Activated CD4-positive, CD25-positive, alpha-beta regulatory T cell (primary cell): ENCODE data around the gene STK39.
"Not testable (repeated sequence)": the region's sequence is repeated elsewhere in the genome, so short reads cannot be mapped to it uniquely, and the experiment has no call there.

ENCODE experiments used
- DNase-seq, 4 experiments: peaks; one replicate each; lab custom pipeline; 2025; lab: John Stamatoyannopoulos, UW

Gene STK39

DNA sequence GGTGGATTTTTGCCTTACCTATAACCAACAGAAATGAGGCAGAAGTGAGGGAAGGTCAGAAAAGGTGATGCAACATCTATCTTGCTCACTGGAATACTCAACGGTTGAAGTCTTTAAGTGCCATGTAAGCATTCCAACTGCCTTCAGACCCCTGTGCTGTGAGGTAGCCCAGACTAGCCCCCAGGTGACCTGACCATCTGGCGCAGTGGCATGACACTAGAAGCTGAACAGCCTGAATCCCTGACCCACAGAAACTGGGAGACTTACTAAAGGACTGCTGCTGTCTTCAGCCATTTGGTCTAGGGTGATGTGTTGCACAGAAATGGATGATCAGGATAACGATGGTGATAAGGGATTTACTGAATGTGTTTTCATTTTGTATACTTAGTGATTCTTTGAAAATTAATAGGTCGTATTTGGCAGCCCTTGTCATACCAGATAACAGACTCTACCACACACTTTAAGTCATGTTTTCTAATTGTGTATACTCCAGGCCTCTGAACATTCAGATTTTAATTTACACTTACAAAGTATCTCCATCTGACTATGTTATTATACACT is 161.5 kb downstream of the STK39 start:
- DNase-seq = no peak

DNA sequence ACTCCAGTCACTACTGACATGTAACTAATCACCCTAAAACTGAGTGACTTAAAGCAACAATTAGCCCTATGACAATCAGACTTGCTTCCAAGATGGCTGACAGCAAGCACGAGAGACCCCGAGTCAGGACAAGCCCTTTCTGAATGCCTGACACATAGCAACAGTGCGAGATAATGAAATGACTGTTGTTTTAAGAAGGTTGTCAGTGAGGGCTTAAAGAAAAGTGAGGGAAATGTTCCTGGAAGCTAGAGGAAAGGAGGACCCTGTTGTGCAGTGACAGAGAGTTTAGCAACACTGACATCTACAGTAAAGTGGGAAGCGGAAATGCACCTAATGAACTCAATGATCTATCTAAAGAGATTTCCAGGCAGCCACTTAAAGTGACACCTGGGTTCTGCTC is 163.1 kb downstream of the STK39 start:
- DNase-seq = no peak

DNA sequence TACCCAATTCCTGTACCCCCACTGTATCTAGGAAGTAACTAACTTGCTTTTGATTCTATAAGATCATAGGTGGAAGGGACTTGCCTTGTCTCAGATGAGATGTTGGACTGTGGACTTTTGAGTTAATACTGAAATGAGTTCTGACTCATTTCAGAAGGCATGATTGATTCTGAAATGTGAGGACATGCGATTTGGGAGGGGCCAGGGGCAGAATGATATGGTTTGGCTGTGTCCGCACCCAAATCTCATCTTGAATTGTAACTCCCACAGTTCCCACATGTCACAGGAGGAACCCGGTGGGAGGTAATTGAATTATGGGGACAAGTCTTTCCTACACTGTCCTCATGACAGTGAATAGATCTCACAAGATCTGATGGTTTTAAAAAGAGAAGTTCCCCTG is 165.9 kb downstream of the STK39 start:
- DNase-seq = not testable (repeated sequence)

DNA sequence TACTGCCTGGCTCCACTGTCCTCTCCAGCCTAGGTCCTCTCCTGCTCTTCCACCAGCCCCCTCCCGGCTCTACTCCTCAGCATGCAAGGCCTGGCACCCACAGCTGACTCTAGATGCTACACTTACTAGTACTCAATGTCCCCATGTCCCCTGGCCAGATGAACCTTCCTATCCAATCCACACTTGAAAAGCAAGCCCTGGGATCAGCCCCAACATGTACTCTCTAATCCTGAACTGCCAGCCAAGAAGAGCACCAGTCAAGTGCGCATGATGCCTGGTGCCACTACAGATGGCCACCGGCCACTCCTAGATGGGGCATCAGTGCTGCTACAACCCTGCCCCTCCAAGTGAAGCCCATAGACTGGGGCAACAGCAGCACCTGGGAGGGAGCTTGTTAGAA is 168.2 kb downstream of the STK39 start:
- no peak for DNase-seq

DNA sequence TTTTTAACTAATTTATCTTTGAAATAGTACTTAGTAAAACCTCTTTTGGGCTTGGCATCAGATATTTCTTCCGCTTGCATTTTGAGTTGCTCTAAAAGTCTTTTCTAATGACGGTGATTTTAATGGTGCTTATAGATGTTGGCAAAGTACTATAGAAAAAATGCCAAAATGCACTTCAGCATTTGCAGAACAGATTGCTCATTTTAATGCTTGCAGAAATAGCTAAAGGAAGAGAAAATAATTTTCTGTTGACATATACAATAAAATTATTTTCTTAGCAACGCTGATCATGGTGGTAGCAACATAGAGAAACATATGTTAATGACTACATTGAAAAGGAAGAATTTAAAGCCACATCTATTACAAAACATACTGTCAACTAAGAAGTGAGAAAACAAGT is 170.7 kb downstream of the STK39 start:
- DNase-seq = no peak

DNA sequence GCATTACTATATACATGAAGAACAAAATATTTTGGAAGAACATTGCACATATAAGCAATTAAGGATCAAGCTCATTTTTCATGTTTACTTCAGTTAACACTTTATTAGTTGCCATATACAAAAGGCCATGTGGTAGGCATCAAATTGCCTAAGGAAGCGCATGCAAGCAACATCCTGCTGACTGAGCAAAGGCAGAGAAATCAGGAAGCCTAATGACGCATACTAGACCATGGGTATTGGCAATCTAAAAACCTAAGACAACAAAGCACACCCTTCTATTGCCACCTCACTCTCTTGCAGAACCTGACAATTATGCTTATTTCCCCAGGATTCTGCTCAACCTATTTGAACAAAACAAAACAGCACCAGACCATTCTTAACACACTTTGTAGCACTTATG is 171.9 kb downstream of the STK39 start:
- DNase-seq = no peak

DNA sequence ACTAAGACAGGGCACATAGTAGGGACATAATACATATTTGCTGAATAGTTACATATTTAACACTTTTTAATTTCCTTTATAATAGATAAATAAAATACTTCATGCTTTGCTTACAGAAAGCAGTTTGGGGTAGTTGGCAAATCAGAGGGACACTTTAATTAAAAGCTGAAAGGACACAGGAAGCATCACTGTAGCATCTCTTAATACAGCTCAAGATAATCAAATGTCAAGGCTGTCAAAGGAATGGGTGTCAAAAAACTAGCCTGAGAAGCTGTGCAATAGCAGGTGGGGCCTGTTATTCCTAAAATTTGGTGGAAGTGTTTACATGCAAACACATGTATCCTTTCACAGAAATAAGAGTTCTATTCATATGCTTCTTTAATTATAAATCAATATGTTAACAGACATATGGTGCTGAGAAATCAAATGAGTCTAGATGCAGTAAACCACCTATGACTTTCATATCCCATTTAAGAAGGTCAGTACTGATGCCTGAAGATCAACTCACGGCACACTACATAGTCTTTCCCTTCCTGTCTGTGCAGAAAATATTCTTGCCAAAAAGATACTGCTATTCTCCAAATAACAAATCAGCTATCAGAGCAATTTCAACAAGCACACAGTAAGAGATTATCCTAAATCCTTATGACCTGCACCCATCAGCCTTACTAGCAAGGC is 174.6 kb downstream of the STK39 start:
- DNase-seq = no peak

DNA sequence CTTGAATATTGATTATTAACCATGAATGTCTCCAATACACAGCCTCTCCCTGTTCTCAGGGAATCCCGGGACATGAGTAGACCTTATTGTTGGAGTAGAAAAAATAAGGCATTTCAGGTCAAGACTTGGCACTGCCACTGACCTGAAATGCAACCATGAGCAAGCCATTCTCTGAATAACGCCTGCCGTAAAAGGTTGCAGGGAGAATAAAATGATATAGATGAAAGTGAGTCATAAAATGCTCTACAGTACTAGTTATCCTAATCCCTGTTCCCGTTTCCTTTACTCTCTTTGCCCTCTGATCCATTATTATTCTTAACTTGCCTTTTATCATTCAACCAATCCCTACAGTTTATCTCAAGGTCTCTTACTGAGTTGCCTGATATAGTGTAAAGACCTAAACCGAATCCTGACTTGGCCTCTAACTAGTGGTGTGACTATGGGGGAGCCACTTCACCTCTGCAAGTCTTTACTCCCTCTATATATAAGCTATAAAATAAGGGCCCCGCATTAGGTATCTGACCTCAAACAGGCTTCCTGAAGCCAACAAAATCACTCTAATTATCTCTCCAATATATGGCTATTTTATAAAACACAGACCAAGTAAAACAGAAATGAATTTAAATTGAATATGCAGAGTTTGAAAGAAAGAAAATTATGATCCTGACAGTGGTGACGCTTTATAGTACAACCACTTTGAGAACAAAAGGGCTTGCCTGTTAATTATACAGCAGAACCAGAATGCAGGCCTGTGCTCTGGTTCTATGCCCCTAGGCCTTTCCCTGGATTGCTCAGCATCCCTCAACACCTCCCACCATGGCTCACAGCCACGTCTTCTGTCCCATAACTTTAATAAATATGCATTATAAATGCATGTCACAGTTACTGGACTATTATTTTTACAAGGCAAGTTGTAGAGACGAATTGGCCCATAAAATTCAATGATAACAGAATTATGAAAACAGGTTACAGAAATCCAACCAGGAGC is 183.1 kb downstream of the STK39 start:
- DNase-seq = no peak

DNA sequence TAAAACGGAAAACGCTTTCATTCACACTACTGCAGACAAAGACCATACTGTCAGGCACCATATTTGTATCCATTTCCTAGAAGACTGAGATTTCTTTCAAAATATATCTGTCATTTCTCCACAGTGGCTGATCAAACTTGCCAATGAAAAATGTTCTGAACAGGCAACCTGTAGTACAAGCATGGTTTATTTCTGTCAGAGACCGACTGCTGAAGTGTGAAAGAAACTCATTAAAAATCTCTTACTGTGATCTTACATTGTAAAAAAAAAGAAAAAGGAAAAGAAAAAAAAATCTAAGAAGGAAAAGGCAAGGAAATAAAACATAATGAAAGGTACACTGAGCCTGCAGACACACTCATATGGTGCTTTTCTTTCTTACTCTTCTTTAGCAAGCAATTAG is 184.5 kb downstream of the STK39 start:
- DNase-seq = no peak

DNA sequence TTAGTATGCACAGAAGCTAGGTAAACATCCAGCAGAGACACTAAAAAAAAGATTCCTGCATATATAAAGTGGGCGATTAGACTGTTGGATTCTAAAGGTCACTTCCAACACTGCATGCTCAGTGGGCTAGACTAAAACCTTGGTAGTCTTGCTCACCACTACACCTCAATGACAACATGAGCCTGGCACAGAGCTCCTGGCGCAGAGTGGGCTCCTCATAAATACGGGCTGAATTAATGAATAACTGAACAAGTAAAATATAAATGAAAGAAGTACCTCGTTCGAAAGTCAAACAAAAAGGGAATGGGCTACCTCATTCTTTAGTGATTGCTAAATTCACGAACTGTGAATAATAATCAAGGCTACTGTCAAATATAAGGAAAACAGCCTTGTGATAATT is 185.3 kb downstream of the STK39 start:
- DNase-seq = no peak

DNA sequence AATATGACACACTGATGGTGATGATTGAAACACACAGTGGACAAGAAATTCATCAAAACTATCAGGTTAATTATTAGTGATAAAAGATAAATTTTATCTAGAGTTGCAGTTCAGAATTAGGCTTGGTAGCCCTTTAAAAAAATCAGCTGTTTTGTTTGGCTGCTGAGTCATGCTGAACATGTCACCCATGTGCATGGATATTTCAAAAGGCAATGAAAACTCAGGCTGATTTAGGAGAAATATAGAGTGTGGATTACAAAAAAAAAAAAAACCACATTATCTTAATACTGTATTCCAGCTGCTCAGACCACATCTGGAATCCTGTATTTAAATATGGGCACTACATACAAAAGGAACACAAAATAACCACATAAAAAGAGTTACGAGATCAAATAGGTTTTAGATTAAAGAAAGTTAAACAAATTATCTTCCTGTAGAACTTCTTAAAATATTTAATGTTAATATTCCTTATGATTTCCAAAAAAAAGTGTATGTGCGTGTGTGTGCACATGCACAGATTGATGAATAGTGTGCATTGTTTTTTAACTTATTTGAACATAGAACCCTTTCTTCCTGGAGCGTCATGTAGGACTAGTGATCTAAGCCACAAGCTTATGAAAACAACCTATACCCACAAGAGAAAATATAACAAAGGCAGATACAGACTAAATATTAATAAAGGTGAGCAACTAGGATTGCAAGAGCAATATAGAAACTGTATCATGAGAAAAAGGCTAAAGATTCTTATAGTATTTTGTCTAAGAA is 186.2 kb downstream of the STK39 start:
- no peak for DNase-seq

DNA sequence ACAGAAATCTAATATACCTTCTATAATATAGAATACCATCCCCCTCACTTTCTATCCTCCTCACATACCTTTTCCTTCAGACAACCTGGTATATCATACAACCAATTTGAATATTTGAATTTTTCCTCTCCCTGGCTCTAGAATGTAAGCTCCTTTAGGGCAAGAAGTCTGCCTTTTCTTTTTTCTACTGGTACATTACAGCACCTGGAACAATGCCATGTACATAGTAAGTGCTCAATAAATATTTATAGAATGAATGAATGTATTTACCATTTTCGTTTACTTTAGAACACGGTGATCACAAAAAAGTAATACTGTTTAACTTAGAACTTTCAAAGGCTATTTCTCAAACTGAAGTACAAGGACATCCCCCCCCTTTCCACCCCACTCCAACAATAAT is 187.6 kb downstream of the STK39 start:
- no peak for DNase-seq

DNA sequence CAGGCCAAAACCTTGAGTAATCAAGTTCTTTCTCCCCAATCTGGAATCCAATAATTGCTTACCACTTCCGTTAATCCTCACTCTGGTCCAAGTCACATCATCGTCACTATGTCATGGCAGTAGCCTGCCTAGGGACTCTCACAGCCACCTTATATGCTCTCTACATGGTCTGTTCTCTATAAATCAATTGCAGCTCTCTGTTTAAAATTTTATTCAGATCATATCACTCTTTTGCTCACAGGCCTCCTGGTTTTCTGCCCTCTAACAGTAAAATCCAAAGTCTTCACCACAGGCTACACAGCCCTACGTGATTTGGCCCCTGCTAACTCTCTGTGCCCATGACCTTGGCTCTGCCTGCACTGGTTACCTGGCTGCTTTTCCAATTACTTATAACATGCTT is 188.7 kb downstream of the STK39 start:
- no peak for DNase-seq

DNA sequence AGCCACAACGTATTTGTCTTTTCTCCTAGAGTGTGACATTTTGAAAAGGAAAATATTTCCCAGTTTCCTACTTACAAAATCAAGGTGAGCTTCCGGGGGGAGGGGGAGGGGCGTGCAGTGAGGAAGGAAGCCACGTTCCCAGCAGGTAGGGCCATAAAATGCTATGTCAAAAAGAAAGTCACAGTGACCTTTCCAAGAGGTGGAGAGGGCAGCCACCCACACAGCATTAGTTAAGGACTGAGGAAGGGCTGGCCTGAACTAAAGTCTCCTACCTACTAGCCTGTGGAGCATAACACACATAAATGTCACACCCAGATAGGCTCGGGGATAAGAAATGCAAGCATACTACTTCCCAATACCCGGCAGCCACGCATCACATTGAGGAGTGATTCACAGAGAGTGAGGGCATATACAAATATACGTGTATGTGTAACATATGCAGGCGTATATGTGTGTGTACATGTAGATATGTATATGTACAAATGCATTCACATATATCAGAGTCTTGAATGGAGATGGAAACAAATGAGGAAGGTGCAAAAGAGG is 191.1 kb downstream of the STK39 start:
- no peak for DNase-seq

DNA sequence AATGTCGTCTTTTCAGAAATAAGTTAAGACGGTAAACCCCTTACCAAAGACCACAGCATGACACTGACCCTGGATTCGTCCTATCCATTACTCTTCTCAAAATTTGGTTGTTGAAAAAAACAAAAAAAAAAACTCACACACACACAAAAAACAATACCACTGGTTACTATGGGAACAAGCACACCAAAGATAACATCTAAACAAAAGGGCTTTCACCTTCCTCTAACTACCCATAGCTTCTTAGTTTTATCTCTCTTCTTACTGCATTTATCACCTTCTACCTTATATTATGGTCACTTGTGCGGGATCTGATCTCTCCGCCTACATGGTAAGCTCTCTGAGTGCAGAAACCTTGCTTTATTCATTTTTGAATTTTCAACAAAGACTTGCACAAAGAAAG is 192.7 kb downstream of the STK39 start:
- DNase-seq = no peak

DNA sequence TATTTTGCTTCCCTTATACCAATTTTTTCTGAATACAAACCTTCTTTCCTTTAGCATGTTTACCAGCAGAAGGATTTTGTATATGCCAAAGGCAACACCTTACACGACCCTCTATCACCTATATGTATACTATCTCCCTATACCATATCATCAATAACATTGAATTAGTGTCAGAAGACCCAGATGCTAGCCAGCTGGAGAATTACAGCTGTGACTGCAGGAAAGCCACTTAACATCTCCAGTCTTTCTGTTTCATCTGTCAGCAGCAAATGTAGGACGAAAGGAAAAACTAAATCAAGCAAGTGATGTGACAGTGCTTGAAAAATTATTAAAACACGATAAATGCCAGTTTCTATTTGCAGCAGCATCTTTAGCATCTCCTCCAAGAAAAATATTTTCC is 193.7 kb downstream of the STK39 start:
- DNase-seq = no peak

DNA sequence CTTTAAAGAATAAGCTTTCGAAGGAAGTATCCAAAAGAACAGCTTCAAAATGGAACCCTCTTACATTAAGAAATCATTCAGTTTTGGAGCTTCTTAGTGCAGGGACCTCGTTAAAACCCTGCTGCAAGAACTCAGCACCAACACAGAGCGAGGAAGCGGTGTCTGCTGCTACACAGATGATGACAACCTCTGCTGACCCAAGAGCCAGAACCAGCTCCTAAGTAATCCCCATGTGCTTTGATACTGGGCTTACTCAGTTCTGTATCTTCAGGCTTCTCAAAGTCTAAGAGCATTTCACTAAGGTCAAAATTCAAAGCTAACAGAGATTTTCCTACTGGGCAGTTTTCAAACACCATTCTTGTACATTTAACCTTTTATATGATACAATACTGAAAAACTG is 194.6 kb downstream of the STK39 start:
- no peak for DNase-seq

DNA sequence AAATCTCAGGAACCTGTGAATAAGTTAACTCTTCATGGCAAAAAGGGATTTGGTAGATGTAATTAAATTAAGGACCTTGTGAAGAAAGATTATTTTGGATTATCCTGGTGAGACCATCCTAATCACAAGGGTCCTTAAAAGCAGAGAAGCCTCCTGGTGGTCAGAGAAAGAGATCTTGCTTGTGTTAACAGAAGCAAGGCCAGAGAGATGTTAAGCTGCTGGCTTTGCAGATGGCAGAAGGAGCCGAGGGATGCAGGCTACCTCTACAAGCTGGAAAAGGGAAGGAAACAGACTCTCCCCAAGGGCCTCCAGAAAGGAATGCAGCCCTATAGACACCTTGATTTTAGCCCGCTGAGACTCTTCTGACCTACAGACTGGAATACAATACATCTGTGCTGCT is 197.0 kb downstream of the STK39 start:
- no peak for DNase-seq

DNA sequence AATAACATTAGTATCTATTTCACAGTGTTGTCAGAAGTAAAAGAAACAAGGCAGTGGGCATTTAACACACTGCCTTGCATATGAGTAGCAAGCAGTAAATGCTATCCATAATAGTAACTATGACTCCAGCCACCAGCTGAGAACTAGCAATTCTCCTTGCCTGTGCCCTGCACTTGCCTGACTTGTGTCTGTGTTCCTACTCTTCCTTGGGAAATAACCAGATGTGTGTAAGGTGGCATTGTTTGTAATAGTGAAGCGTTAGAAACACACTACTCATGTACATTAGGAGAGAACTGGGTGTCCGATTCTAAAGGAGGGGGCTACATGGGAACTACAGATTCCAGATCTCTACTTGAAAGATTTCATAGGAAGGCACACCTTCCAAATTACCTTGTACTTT is 197.8 kb downstream of the STK39 start:
- no peak for DNase-seq

DNA sequence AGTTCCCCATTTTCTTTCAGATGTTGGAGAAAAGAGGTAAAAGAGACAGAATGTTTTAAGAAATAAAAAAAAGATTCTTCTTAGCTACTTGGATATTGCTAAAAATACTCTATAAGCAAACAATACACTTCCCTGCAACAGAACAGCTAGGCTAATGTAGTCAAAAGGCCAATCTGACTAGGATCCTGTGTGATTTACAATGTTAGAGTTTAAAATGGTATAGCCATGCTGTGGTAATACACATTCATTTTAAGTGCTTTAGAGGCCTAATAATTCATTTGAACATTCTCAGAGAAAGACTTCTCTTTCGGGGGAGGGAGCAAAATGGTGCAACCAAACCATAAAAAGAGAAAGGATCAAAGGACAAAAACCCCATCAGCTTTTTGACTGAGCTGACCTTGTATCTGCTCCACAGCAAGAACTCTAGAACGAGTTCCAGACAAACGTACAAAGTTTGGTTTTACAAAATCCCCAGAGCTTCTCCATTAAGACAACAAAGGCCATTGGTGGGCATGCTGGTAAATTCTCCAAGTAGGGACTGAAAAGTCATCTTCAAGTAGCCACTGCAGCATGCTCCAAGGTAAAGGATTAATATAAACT is 200.2 kb downstream of the STK39 start:
- no peak for DNase-seq

DNA sequence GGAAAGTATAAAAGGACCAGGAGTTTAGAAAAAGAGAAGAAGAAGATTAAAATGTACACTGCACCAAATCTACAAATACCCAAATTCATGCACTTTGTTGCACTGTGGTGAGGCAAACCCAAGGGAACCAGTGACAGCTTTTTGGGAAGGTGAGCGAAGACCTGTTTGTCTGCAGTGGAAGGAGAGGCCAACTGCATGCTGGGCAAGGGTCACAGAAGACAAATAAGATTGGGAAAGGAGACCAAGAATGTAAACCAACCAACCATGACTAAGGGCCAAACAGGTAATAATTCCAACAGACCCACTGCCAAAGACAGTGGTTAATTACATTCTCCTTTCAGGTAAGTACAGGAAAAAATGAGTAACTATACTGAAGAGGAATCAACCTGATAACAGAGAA is 202.8 kb downstream of the STK39 start:
- DNase-seq = no peak

DNA sequence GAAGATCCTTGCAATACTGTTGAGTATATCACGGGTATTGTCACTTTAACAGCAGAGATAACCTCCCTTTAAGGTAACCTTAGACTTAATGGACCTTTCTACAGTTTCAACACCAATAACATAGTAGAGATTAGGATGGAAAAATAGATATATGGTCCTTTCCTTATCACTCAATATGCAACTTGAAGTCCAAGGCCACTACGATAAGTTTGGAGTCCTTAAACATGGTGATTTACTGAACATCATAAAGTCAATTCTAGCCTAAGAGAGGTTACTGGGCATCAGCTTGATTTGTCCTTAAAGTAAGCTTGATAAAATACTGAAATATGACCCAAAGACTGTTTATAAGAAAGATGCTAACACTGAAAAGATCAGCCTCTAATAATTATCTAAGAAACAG is 203.2 kb downstream of the STK39 start:
- DNase-seq = no peak
